Fibroblast of mammary gland (primary cell): ENCODE results near the gene NXN.

ENCODE experiments used
- DNase-seq: peaks from one replicate; pipeline ENCODE4 v3.0.0-alpha.2; 2010; ENCODE audit warnings: low read depth
- H3K4me3 ChIP-seq: 2 replicates; pipeline ENCODE4 v1.5.1; 2011; ENCODE audit warnings: low read depth, mild to moderate bottlenecking, low read length, moderate library complexity; ENCODE audit not compliant: control insufficient read depth
- TF ChIP-seq, protein P1 (sequence below): conservative IDR thresholded peaks from 2 replicates; pipeline ENCODE4 v1.5.1; 2011; ENCODE audit warnings: low read depth, low read length, inconsistent platforms; ENCODE audit not compliant: control insufficient read depth, insufficient read depth

Gene NXN

GRCh38 chr17:962670-963069 lies 16.9 kb downstream of the NXN start:
- no peak overlapping the region for H3K4me3 ChIP-seq
- no peak for DNase-seq
- TF ChIP-seq, protein P1, sequence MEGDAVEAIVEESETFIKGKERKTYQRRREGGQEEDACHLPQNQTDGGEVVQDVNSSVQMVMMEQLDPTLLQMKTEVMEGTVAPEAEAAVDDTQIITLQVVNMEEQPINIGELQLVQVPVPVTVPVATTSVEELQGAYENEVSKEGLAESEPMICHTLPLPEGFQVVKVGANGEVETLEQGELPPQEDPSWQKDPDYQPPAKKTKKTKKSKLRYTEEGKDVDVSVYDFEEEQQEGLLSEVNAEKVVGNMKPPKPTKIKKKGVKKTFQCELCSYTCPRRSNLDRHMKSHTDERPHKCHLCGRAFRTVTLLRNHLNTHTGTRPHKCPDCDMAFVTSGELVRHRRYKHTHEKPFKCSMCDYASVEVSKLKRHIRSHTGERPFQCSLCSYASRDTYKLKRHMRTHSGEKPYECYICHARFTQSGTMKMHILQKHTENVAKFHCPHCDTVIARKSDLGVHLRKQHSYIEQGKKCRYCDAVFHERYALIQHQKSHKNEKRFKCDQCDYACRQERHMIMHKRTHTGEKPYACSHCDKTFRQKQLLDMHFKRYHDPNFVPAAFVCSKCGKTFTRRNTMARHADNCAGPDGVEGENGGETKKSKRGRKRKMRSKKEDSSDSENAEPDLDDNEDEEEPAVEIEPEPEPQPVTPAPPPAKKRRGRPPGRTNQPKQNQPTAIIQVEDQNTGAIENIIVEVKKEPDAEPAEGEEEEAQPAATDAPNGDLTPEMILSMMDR, result no peak

GRCh38 chr17:962166-962565 lies 17.4 kb downstream of the NXN start:
- no peak overlapping the region for H3K4me3 ChIP-seq
- TF ChIP-seq, protein P1, result no peak

GRCh38 chr17:958712-959451 lies 20.7 kb downstream of the NXN start:
- TF ChIP-seq, protein P1, result no peak
- no peak overlapping the region for H3K4me3 ChIP-seq
- DNase-seq, result no peak

More at GRCh38 chr17:962166-962565, 17.4 kb downstream of the NXN start:
- no peak for DNase-seq

DNA sequence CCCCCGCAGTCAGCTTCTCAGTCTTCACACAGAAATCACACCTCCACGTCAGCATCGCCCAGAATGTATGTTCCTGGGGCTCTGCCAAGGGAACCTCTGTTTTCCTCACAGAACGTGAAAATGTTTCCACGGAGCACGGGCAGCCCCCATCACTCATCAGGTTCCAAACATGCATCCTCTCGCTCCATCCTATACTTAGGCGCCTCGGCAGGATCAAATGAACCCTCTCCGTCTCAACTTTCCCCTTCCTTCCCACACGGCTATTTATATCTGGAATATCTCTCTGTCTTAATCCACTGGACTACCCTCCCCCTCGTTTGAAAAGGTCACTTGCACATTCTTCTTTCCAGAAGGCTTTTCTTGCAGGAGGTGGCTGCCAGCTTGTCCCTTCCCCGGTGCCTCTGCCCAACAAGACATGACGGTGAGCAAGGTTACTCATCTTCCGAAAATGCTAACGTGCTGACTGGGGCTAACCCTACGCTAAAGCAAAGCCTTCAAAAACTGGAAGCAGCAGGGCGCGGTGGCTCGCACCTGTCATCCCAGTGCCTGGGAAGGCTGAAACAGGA lies 21.6 kb downstream of the NXN start:
- TF ChIP-seq, protein P1, result no peak
- no peak for DNase-seq
- no peak overlapping the region for H3K4me3 ChIP-seq

DNA sequence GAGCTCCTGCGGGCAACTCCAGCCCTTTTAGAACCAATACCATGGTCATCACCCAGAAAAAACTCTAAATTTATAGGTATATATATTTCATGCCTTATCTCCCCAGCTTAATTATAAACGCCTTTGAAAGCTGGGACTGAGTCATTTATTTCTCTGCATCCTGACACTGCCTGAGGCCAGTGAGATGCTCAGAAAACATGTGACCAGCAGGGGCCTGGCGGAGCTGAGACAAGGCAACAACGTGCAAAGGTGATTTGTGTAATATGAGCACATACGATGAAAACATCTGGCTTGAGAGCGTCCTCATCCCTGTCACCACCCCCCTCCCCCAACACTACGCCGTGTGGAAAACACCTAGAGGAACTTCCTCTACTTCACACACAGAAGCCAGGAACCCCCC lies 22.7 kb downstream of the NXN start:
- no peak overlapping the region for H3K4me3 ChIP-seq
- DNase-seq, result no peak
- TF ChIP-seq, protein P1, result no peak

DNA sequence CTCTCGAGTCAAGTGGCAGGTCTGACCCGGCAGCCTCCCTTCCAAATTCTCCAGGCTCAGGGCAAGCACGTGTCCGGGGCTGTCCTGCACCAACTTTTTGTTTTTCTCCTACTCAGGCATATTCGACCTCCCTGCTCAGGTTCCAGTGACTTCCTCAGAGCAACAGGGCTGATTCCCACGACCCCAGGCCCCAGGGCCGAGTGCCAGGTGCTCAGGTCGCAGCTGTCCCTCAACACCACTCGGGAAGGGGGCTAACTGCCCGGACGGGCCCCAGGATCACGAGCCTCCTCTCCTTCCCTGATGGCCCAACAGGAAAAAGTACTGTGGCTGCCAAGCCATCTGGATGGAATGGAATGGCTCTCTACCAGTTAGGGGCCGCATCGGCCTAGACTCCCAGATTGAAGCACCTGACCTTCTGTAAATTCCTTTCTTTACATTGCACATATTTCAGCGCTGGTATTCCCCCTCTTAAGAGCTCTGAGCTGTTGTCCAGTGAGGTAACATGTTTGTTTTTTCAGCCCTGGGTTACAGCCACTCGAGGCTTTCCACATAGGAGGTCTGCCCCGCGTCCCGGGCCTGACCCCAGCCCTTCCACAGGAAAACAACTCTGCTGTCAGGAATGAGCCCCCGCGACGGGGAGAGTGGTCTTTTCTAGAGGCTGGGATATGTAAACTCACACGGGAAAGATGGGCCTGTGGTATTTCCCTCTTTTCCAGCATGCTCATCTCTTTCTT lies 25.0 kb downstream of the NXN start:
- no peak for DNase-seq
- H3K4me3 ChIP-seq, result no peak overlapping the region
- TF ChIP-seq, protein P1, result no peak
